A673 (cell line): ENCODE measurements around the gene LGI1. TPM values are rescaled to one million over a fixed set of nuclear protein-coding genes. Genes with fewer than 3 reads are reported as not detected.

ENCODE experiments used
- BruUV-seq: library from RNA; stranded (reverse); fragments of 400-500 nt; replicated peaks from 2 replicates; lab custom pipeline; 2021; lab: Mats Ljungman, UMichigan
- CTCF ChIA-PET: fragments of 300-600 bp; sonication (Branson Sonifier 250); formaldehyde crosslinking; loops from one replicate; lab custom pipeline; 2022; ENCODE audit warnings: antibody characterized with exemption; lab: Charles Lee
- POLR2A ChIA-PET: fragments of 300-600 bp; sonication (Branson Sonifier 250); formaldehyde crosslinking; loops from one replicate; lab custom pipeline; 2022; ENCODE audit warnings: antibody characterized with exemption; ENCODE audit not compliant: low non-redundant PET; lab: Charles Lee
- DNase-seq: peaks from one replicate; pipeline ENCODE4 v3.0.0-alpha.2; 2015; ENCODE audit warnings: low spot score
- H3K27ac ChIP-seq: fragments of 200-600 bp; sonication (generic); 2 replicates; pipeline ENCODE4 v1.5.1; 2016; ENCODE audit warnings: mixed run types, low read depth, mild to moderate bottlenecking, mixed read lengths, antibody characterized with exemption, low read length; ENCODE audit not compliant: poor library complexity, severe bottlenecking
- H3K27me3 ChIP-seq: fragments of 200-600 bp; sonication (generic); replicated peaks from 2 replicates; pipeline ENCODE4 v1.6.1; 2017; ENCODE audit warnings: mixed run types, low read depth, mild to moderate bottlenecking, mixed read lengths, antibody characterized with exemption, low read length; ENCODE audit not compliant: insufficient read depth, poor library complexity
- H3K36me3 ChIP-seq: fragments of 200-600 bp; sonication (generic); 2 replicates; pipeline ENCODE4 v1.6.1; 2016; ENCODE audit warnings: mixed run types, mild to moderate bottlenecking, mixed read lengths, antibody characterized with exemption, low read length; ENCODE audit not compliant: insufficient read depth, poor library complexity, severe bottlenecking
- H3K4me1 ChIP-seq: fragments of 200-600 bp; sonication (generic); 2 replicates; pipeline ENCODE4 v1.6.1; 2017; ENCODE audit warnings: mixed run types, mild to moderate bottlenecking, mixed read lengths, antibody characterized with exemption, low read length; ENCODE audit not compliant: insufficient read depth, poor library complexity, severe bottlenecking
- H3K4me3 ChIP-seq: fragments of 200-600 bp; sonication (generic); 2 replicates; pipeline ENCODE4 v1.5.1; 2016; ENCODE audit warnings: low read depth, mixed run types, mild to moderate bottlenecking, mixed read lengths, low read length; ENCODE audit not compliant: poor library complexity, severe bottlenecking
- H3K9me3 ChIP-seq: fragments of 200-600 bp; sonication (generic); 2 replicates; pipeline ENCODE4 v1.6.1; 2016; ENCODE audit warnings: mixed run types, low read depth, mild to moderate bottlenecking, mixed read lengths, antibody characterized with exemption, low read length; ENCODE audit not compliant: poor library complexity, severe bottlenecking
- EZH2 ChIP-seq: fragments of 200-600 bp; sonication (generic); IDR thresholded peaks from 2 replicates; pipeline ENCODE4 v1.6.1; 2017; ENCODE audit warnings: borderline replicate concordance, low read depth, mild to moderate bottlenecking, mixed read lengths, antibody characterized with exemption, low read length; ENCODE audit not compliant: poor library complexity, severe bottlenecking
- intact Hi-C: fragments of 100-400 bp; cut with micrococcal nuclease; formaldehyde crosslinking; loops from one replicate; pipeline ENCODE4 v1.10.0; 2022; ENCODE audit not compliant: unreplicated experiment
- total RNA-seq: library from RNA; stranded (reverse); gene quantifications from 2 replicates; pipeline ENCODE4 v1.2.3, GENCODE V29; 2021
- TF ChIP-seq, protein P1 (sequence below): fragments of 300-800, 200-600 bp; sonication (generic); conservative IDR thresholded peaks from 2 replicates; pipeline ENCODE4 v1.5.1; 2017; ENCODE audit warnings: low read depth, mild to moderate bottlenecking, antibody characterized with exemption, low read length, moderate library complexity, mixed read lengths

Gene LGI1
- total RNA-seq, 1 experiment from 2014 or later, result not detected

DNA sequence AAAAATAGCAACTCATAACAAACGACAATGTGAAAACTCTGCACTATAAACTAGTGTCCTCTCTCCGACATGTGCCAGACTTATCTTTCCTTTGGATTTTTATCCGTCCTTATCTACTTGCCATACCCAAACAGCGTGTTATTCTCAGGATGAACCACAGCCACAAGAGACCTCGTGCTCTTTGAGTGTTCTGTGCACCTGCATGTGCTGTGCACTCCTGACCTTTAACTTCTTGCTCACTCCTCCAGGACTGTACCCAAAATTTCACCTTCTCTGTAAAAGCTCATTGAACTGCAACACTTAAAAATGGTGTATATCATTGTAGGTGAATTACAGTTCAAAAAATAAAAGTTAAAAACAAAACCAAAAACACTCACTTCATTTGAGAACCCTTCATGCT lies 78.0 kb downstream of the LGI1 start:
- H3K36me3 ChIP-seq, result no peaks in the 10 kb centered on the region

DNA sequence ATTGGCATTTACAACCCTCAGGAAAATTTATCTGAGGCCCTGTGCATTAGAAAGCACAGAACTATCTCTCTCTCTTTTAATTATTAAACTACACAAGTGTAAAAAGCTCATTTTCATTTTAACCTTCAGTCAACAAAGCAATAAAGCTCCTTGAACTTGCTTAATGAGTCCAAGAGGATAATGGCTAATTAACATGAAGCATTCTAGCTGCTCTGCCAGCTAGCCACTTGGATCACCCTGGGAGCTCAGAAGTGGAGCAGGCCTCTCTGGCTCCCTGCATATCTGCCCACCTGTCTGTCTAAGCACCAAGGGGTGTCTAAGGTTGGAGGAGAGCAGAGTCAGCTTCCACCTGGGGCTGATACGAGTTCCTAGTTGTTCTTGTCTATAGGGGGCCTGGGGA lies 80.1 kb downstream of the LGI1 start:
- intact Hi-C loops, result no loop called here
- DNase-seq, result no peak
- ChIA-PET POLR2A (no interaction called here), CTCF (no interaction called here)
- Histone ChIP-seq H3K27ac (no peak overlapping the region), H3K4me1 (no peaks in the 10 kb centered on the region), H3K27me3 (no peaks in the 10 kb centered on the region), H3K36me3 (no peaks in the 10 kb centered on the region), H3K4me3 (no peak overlapping the region), H3K9me3 (no peaks in the 10 kb centered on the region)
- TF ChIP-seq, protein P1, sequence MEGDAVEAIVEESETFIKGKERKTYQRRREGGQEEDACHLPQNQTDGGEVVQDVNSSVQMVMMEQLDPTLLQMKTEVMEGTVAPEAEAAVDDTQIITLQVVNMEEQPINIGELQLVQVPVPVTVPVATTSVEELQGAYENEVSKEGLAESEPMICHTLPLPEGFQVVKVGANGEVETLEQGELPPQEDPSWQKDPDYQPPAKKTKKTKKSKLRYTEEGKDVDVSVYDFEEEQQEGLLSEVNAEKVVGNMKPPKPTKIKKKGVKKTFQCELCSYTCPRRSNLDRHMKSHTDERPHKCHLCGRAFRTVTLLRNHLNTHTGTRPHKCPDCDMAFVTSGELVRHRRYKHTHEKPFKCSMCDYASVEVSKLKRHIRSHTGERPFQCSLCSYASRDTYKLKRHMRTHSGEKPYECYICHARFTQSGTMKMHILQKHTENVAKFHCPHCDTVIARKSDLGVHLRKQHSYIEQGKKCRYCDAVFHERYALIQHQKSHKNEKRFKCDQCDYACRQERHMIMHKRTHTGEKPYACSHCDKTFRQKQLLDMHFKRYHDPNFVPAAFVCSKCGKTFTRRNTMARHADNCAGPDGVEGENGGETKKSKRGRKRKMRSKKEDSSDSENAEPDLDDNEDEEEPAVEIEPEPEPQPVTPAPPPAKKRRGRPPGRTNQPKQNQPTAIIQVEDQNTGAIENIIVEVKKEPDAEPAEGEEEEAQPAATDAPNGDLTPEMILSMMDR, result no peak
- TF ChIP-seq EZH2, result no peak
- BruUV-seq, result no TSS peak

More for the DNA sequence above, 78.0 kb downstream of the LGI1 start:
- ChIA-PET POLR2A (no interaction called here), CTCF (no interaction called here)
- Histone ChIP-seq H3K27me3 (peaks cover 3% of the 10 kb centered on the region), H3K9me3 (no peaks in the 10 kb centered on the region), H3K4me1 (no peaks in the 10 kb centered on the region), H3K27ac (no peak overlapping the region), H3K4me3 (no peak overlapping the region)
- no TSS peak for BruUV-seq
- TF ChIP-seq EZH2, result no peak
- TF ChIP-seq, protein P1, result no peak
- intact Hi-C loops, result no loop called here
- DNase-seq, result no peak

DNA sequence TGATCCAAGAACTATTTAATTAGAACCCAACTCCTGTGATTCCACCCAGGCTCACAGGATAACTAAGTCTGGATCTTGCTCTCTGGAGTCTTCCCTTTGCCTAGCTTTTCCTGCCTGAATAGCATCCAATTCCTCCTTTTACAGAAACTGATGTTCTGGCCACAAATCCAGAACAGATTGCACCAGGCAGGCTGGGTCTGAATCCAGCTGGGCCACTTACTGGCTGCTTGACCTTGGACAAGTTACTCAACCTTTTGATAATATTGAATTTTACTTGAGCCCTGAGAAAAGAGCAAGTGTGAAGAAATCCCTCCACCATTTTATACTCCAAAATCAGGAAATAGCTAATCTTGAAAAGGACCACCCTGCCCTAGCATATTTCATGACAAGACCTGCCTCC lies 80.5 kb downstream of the LGI1 start:
- ChIA-PET POLR2A (no interaction called here), CTCF (no interaction called here)
- TF ChIP-seq, protein P1, result no peak
- Histone ChIP-seq H3K4me3 (no peak overlapping the region), H3K4me1 (no peaks in the 10 kb centered on the region), H3K27ac (no peak overlapping the region), H3K36me3 (no peaks in the 10 kb centered on the region), H3K9me3 (no peaks in the 10 kb centered on the region), H3K27me3 (no peaks in the 10 kb centered on the region)
- DNase-seq, result no peak
- BruUV-seq, result no TSS peak
- intact Hi-C loops, result no loop called here
